ENCODE measurements around the gene LPIN3.

LPIN3 gene

DNA sequence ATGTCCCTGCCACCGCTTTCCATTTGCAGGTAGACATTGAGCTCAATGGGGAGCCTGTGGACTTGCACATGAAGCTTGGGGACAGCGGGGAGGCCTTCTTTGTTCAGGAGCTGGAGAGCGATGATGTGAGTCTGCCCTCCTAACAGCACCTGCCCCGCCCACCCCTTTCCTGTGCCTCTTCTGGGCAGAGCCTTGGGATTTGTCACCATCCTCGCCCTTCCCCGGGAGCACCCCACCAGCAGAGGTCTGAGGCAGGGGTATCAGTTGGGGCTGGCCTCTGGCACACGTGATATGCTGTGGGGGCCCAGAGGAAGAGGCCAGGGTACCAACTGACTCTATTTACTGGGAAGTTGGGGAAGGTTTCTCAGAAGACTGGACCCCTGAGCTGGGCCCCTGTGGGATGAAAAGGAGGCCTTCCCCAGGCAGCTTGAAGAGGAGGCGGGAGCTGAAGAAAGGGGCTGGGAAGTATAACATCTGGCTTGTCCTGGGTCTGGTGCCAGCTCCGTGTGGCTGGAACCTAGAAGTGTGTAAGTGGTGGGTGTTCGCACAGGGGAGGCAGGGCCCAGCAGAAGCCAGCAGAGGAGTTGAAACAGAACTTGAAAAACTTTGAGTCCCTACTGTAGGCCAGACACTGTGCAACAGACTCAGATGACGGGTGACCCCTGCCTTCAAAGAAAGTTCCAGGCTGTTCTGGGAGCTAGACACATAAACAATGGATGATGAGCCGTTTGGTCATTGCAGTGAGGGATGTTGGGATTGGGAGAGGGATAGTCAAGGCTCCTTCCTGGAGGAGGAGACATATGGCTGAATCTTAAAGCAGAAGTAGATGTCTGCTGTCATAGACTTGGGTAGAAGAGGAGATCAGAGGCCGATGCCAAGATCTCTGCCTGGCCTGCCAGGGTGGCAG lies 7.2 kb downstream of the LPIN3 start:
- TF ChIP-seq, protein P1, sequence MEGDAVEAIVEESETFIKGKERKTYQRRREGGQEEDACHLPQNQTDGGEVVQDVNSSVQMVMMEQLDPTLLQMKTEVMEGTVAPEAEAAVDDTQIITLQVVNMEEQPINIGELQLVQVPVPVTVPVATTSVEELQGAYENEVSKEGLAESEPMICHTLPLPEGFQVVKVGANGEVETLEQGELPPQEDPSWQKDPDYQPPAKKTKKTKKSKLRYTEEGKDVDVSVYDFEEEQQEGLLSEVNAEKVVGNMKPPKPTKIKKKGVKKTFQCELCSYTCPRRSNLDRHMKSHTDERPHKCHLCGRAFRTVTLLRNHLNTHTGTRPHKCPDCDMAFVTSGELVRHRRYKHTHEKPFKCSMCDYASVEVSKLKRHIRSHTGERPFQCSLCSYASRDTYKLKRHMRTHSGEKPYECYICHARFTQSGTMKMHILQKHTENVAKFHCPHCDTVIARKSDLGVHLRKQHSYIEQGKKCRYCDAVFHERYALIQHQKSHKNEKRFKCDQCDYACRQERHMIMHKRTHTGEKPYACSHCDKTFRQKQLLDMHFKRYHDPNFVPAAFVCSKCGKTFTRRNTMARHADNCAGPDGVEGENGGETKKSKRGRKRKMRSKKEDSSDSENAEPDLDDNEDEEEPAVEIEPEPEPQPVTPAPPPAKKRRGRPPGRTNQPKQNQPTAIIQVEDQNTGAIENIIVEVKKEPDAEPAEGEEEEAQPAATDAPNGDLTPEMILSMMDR (IDR thresholded peaks at IDR 0.05; ENCODE audit: control extremely low read depth, extremely low read depth, low read depth, missing control alignments) = no peak
- no peak for DNase-seq (ENCODE audit: extremely low spot score)
- POLR2A ChIA-PET = no interaction called here
- CTCF ChIA-PET = interaction anchor here (1.4 to 1.7 kb wide), 3 partner anchors 8 to 379 kb away, joined by 3 to 5 read pairs (median 5); no protein-coding TSS in a partner anchor

GRCh38 chr20:41348430-41349172 lies 8.0 kb downstream of the LPIN3 start:
- TF ChIP-seq, protein P1 (IDR thresholded peaks at IDR 0.05; ENCODE audit: control extremely low read depth, extremely low read depth, low read depth, missing control alignments) = no peak
- POLR2A ChIA-PET = no interaction called here
- CTCF ChIA-PET = interaction anchor here (1.4 to 1.6 kb wide), 2 partner anchors 9 to 380 kb away, joined by 3 to 5 read pairs; no protein-coding TSS in a partner anchor
- no peak for DNase-seq (ENCODE audit: extremely low spot score)

DNA sequence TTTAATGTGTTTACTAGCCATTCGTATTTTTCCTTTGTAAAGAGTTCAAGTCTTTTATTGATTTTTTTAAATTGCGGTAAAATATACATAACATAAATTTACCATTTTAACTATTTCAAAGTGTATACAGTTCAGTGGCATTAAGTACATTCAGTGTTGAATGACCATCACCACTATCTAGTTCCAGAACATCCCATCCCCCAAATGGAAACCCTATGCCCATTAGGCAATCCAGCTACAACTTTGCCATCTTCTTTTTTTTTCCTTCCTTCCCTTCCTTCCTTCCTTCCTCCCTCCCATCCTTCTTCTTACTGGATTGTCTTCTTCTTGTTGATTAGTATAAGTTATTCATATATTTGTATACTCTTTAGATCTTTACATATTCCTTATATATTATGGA lies 8.6 kb downstream of the LPIN3 start:
- TF ChIP-seq, protein P1 (IDR thresholded peaks at IDR 0.05; ENCODE audit: control extremely low read depth, extremely low read depth, low read depth, missing control alignments) = no peak
- no peak for DNase-seq (ENCODE audit: extremely low spot score)
- POLR2A ChIA-PET = no interaction called here
- CTCF ChIA-PET = no interaction called here

GRCh38 chr20:41349943-41350342 lies 9.3 kb downstream of the LPIN3 start:
- ChIA-PET CTCF (interaction anchor here (0.9 to 2.0 kb wide), 5 partner anchors 9 to 377 kb away, joined by 3 to 9 read pairs (median 3); partner anchors contain the start of gene LPIN3), POLR2A (no interaction called here)
- no peak for DNase-seq (ENCODE audit: extremely low spot score)
- TF ChIP-seq, protein P1 (IDR thresholded peaks at IDR 0.05; ENCODE audit: control extremely low read depth, extremely low read depth, low read depth, missing control alignments) = no peak

DNA sequence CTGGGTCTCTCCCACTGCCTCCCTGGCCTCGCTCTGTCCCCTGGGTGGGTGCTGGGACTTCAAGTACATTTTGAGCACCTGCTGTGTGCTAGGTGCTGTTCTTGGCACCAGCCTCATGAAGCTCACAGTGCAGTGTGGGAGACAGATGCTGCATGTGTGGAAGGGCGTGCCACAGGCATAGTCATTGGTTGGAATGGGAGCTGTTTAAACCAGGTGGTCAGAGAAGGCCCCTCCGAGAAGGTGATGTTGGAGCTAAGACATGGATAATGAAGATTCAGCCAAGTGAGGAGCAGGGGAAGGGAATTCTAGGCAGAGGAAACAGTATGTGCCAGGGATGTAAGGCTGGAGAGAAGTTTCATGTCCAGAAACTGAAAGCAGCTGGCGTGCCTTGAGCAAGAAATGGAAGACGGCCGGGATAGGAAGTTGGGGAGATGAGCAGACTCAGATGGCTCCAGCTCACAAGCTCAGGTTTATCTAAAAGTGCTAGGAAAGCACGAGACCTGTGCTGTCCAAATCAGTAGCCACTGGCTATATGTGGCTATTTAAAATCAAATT lies 9.9 kb downstream of the LPIN3 start:
- CTCF ChIA-PET = interaction anchor here (0.9 to 2.0 kb wide), 5 partner anchors 10 to 377 kb away, joined by 3 to 9 read pairs (median 3); partner anchors contain the start of gene LPIN3
- DNase-seq (ENCODE audit: extremely low spot score) = no peak
- POLR2A ChIA-PET = no interaction called here
- TF ChIP-seq, protein P1 (IDR thresholded peaks at IDR 0.05; ENCODE audit: control extremely low read depth, extremely low read depth, low read depth, missing control alignments) = no peak

- DNase-seq (ENCODE audit: extremely low spot score) = no peak
- CTCF ChIA-PET = interaction anchor here (2.0 to 2.9 kb wide), 2 partner anchors 11 to 12 kb away, joined by 9 to 12 read pairs; partner anchors contain the start of gene LPIN3
- TF ChIP-seq, protein P1 (IDR thresholded peaks at IDR 0.05; ENCODE audit: control extremely low read depth, extremely low read depth, low read depth, missing control alignments) = no peak
Measured at GRCh38 chr20:41352106-41352505, 11.5 kb downstream of the LPIN3 start.

More at GRCh38 chr20:41352106-41352505, 11.5 kb downstream of the LPIN3 start:
- POLR2A ChIA-PET = no interaction called here

All from GM10248 (cell line).